Colonic mucosa (tissue), 4 donors: ENCODE data around the gene SEMA3D. TPM values are rescaled to one million over a fixed set of nuclear protein-coding genes. Genes with fewer than 3 reads are reported as not detected.

Source experiments
- DNase-seq: peaks from one replicate; pipeline ENCODE4 v3.0.0-alpha.2; 2020
- H3K27ac ChIP-seq: fragments of 200-600 bp; one replicate; pipeline ENCODE4 v1.8.0; 2021
- H3K27me3 ChIP-seq: fragments of 200-600 bp; one replicate; pipeline ENCODE4 v1.8.0; 2021
- H3K36me3 ChIP-seq: fragments of 200-600 bp; one replicate; pipeline ENCODE4 v1.8.0; 2021
- H3K4me1 ChIP-seq: fragments of 200-600 bp; one replicate; pipeline ENCODE4 v1.8.0; 2021; ENCODE audit warnings: mild to moderate bottlenecking
- H3K4me3 ChIP-seq: fragments of 200-600 bp; one replicate; pipeline ENCODE4 v1.8.0; 2021
- H3K9ac ChIP-seq, 2 donors: one replicate each; pipeline ENCODE4 v1.7.0; 2013; ENCODE audit warnings: control low read depth in 2 of 2, low read depth in 2 of 2, low read length in 2 of 2
- H3K9me3 ChIP-seq: fragments of 200-600 bp; one replicate; pipeline ENCODE4 v1.8.0; 2021
- CTCF ChIP-seq: fragments of 200-600 bp; IDR thresholded peaks from one replicate; pipeline ENCODE4 v1.8.0; 2022; ENCODE audit warnings: antibody characterized with exemption, mild to moderate bottlenecking
- intact Hi-C: fragments of 100-400 bp; cut with DNase I; formaldehyde crosslinking; loops from one replicate; pipeline ENCODE4 v1.14.1; 2022
- total RNA-seq, 2 donors: library from RNA; stranded (reverse); fragmentation: NEBNext Ultra II Directional in 1 of 2; extraction: Animal tissue kit (Norgen Biotek cat#: 25700) in 1 of 2; gene quantifications; one replicate each; pipeline ENCODE4 v1.2.1, GENCODE V29; 2021
- donor health status: healthy.
- donor health status: DM: no; HTN: no; CAD: no.
- donor health status: DM: no; HTN: no; CAD: no.

Gene SEMA3D
- total RNA-seq, 2 donors from 2014 or later = 0.86 to 2.6 TPM

- Histone ChIP-seq H3K27me3 (no peaks in the 10 kb centered on the region), H3K36me3 (no peaks in the 10 kb centered on the region), H3K4me1 (no peaks in the 10 kb centered on the region), H3K9ac (no peak overlapping the region), H3K4me3 (no peak overlapping the region), H3K9me3 (no peaks in the 10 kb centered on the region), H3K27ac (no peak overlapping the region)
- intact Hi-C loops = no loop called here
- no peak for DNase-seq
- no peak for TF ChIP-seq CTCF
Measured at GRCh38 chr7:85090143-85090542, 96.7 kb downstream of the SEMA3D start.

GRCh38 chr7:85081846-85082245, 105.0 kb downstream of the SEMA3D start:
- no peak overlapping the region for H3K9ac ChIP-seq
- intact Hi-C loops = no loop called here
- no peak overlapping the region for H3K27ac ChIP-seq
- no peak for DNase-seq
- no peaks in the 10 kb centered on the region for H3K9me3 ChIP-seq
- no peaks in the 10 kb centered on the region for H3K36me3 ChIP-seq
- no peak for TF ChIP-seq CTCF
- H3K27me3 ChIP-seq = no peaks in the 10 kb centered on the region
- H3K4me3 ChIP-seq = no peak overlapping the region
- H3K4me1 ChIP-seq = no peaks in the 10 kb centered on the region

- intact Hi-C loops = no loop called here
Measured at GRCh38 chr7:85081392-85081791, 105.5 kb downstream of the SEMA3D start.

GRCh38 chr7:85079434-85079833, 107.4 kb downstream of the SEMA3D start:
- no peak for TF ChIP-seq CTCF
- no peak overlapping the region for H3K9ac ChIP-seq
- intact Hi-C loops = no loop called here
- H3K27me3 ChIP-seq = no peaks in the 10 kb centered on the region
- no peaks in the 10 kb centered on the region for H3K9me3 ChIP-seq
- no peak overlapping the region for H3K4me3 ChIP-seq
- no peak overlapping the region for H3K27ac ChIP-seq
- no peaks in the 10 kb centered on the region for H3K4me1 ChIP-seq
- no peak for DNase-seq
- H3K36me3 ChIP-seq = no peaks in the 10 kb centered on the region

More at GRCh38 chr7:85081392-85081791, 105.5 kb downstream of the SEMA3D start:
- DNase-seq = no peak
- no peak overlapping the region for H3K9ac ChIP-seq
- H3K27ac ChIP-seq = no peak overlapping the region
- H3K9me3 ChIP-seq = no peaks in the 10 kb centered on the region
- TF ChIP-seq CTCF = no peak
- no peaks in the 10 kb centered on the region for H3K4me1 ChIP-seq
- H3K36me3 ChIP-seq = no peaks in the 10 kb centered on the region
- no peaks in the 10 kb centered on the region for H3K27me3 ChIP-seq
- no peak overlapping the region for H3K4me3 ChIP-seq

- intact Hi-C loops = no loop called here
- Histone ChIP-seq H3K4me1 (no peaks in the 10 kb centered on the region), H3K9ac (no peak overlapping the region), H3K4me3 (no peak overlapping the region), H3K27ac (no peak overlapping the region), H3K36me3 (no peaks in the 10 kb centered on the region), H3K9me3 (no peaks in the 10 kb centered on the region), H3K27me3 (no peaks in the 10 kb centered on the region)
- TF ChIP-seq CTCF = no peak
- DNase-seq = no peak
Measured at GRCh38 chr7:85078181-85078580, 108.7 kb downstream of the SEMA3D start.

- TF ChIP-seq CTCF = no peak
- Histone ChIP-seq H3K36me3 (no peaks in the 10 kb centered on the region), H3K27ac (no peak overlapping the region), H3K9ac (no peak overlapping the region), H3K27me3 (no peaks in the 10 kb centered on the region), H3K4me3 (no peak overlapping the region), H3K9me3 (no peaks in the 10 kb centered on the region), H3K4me1 (no peaks in the 10 kb centered on the region)
- no peak for DNase-seq
- intact Hi-C loops = no loop called here
Measured at GRCh38 chr7:85075864-85076263, 111.0 kb downstream of the SEMA3D start.
